ENCODE measurements around the gene TEAD4. TPM values are rescaled to one million over a fixed set of nuclear protein-coding genes. Genes with fewer than 3 reads are reported as not detected.
A peak's percentile ranks its signal among the peaks of the same experiment; 100 is the strongest.

Gene TEAD4
- total and polyA plus RNA-seq, 12 donors: 4.7 to 45.6 (median 11.4) TPM

- TF ChIP-seq CTCF (IDR thresholded peaks at IDR 0.05): no peak
Measured at GRCh38 chr12:3018284-3019004, 59.2 kb downstream of the TEAD4 start.

GRCh38 chr12:3019005-3019680 lies 59.9 kb downstream of the TEAD4 start:
- WGBS, 2 donors: 89 to 90% methylated on average over 25 of the region's 25 CpGs
- peak in 3 of 8 donors; percentile 28 to 52 (median 34) for ATAC-seq

More at GRCh38 chr12:3018284-3019004, 59.2 kb downstream of the TEAD4 start:
- 90 to 94% methylated on average over 15 of the region's 15 CpGs for WGBS, 2 donors
- ATAC-seq: peak in 1 of 8 donors; percentile 19
- no peaks in the 10 kb centered on the region for H3K27me3 ChIP-seq
- peaks cover 0 to 68% (median 0%) of the 10 kb centered on the region in 9 donors for H3K36me3 ChIP-seq
- intact Hi-C loops (cut with DNase I): no loop called here
- H3K9me3 ChIP-seq: no peaks in the 10 kb centered on the region
- no peak for DNase-seq
- H3K4me3 ChIP-seq: no peak overlapping the region
- H3K4me1 ChIP-seq: peaks cover 0 to 17% (median 6%) of the 10 kb centered on the region in 9 donors
- H3K27ac ChIP-seq: no peak overlapping the region

GRCh38 chr12:3020399-3020798 lies 61.2 kb downstream of the TEAD4 start:
- peaks cover 0 to 75% (median 0%) of the 10 kb centered on the region in 9 donors for H3K36me3 ChIP-seq
- no peak for TF ChIP-seq CTCF (IDR thresholded peaks at IDR 0.05)
- H3K4me3 ChIP-seq: no peak overlapping the region
- H3K4me1 ChIP-seq: no peaks in the 10 kb centered on the region
- H3K27ac ChIP-seq: no peak overlapping the region
- intact Hi-C loops (cut with DNase I): no loop called here
- DNase-seq (no peak), ATAC-seq (peak in 3 of 8 donors; percentile 19 to 46 (median 25))
- no peaks in the 10 kb centered on the region for H3K9me3 ChIP-seq
- 94 to 95% methylated on average over 16 of the region's 16 CpGs for WGBS, 2 donors
- no peaks in the 10 kb centered on the region for H3K27me3 ChIP-seq

More at GRCh38 chr12:3019005-3019680, 59.9 kb downstream of the TEAD4 start:
- Histone ChIP-seq H3K9me3 (no peaks in the 10 kb centered on the region), H3K27ac (no peak overlapping the region), H3K4me1 (peaks cover 0 to 10% (median 1%) of the 10 kb centered on the region in 9 donors), H3K36me3 (peaks cover 0 to 73% (median 0%) of the 10 kb centered on the region in 9 donors), H3K4me3 (no peak overlapping the region), H3K27me3 (no peaks in the 10 kb centered on the region)
- intact Hi-C loops (cut with DNase I): no loop called here
- DNase-seq: no peak
- no peak for TF ChIP-seq CTCF (IDR thresholded peaks at IDR 0.05)

GRCh38 chr12:3020850-3021435 lies 61.7 kb downstream of the TEAD4 start:
- Histone ChIP-seq H3K9me3 (no peaks in the 10 kb centered on the region), H3K36me3 (peaks cover 0 to 74% (median 0%) of the 10 kb centered on the region in 9 donors), H3K4me1 (no peaks in the 10 kb centered on the region), H3K27ac (no peak overlapping the region), H3K27me3 (no peaks in the 10 kb centered on the region), H3K4me3 (no peak overlapping the region)
- TF ChIP-seq CTCF (IDR thresholded peaks at IDR 0.05): no peak
- intact Hi-C loops (cut with DNase I): no loop called here
- DNase-seq (no peak), ATAC-seq (peak in 5 of 8 donors; percentile 9 to 51 (median 41))
- WGBS, 2 donors: 72 to 83% methylated on average over 13 of the region's 13 CpGs

Measured in heart right ventricle (tissue), 16 donors.